Panc1 (cell line): ENCODE results near the gene CD300LF.

Experiments used
- POLR2AphosphoS5 ChIP-seq: IDR thresholded peaks from 2 replicates; pipeline ENCODE4 v1.6.1; 2012; ENCODE audit warnings: mild to moderate bottlenecking, low read depth, low read length, moderate library complexity
- SIN3A ChIP-seq: IDR thresholded peaks from 2 replicates; pipeline ENCODE4 v1.6.1; 2012; ENCODE audit warnings: low read depth, mild to moderate bottlenecking, low read length, moderate library complexity, borderline replicate concordance; ENCODE audit not compliant: insufficient read depth
- TCF7L2 ChIP-seq: IDR thresholded peaks from 2 replicates; pipeline ENCODE4 v1.6.1; 2011; ENCODE audit warnings: mild to moderate bottlenecking, low read depth, low read length, inconsistent platforms
- TF ChIP-seq, protein P1 (sequence below): fragments of 450-650 bp; IDR thresholded peaks from 2 replicates; pipeline ENCODE4 v1.5.1; 2017; ENCODE audit warnings: mild to moderate bottlenecking
- TF ChIP-seq, protein P2 (sequence below), 2 experiments: IDR thresholded peaks; 2 replicates each; pipeline ENCODE4 v1.6.1; 2011 to 2012; ENCODE audit warnings: low read depth in 2 of 2, control low read depth in 1 of 2, low read length in 1 of 2, mild to moderate bottlenecking in 1 of 2, moderate library complexity in 1 of 2; ENCODE audit not compliant: insufficient read depth in 1 of 2

DNA sequence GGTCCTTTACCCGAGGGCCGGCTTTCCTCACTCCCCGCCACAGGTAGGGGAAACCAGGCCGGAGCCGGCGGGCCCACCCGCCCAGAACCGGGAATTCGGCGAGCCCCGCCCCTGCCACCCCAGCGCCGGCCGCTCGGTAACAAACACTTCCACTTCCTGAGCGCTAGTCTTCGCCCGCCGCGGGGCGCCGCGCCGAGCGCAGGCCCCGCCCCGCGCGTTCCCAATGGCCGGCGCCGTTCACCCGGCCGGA lies 35.5 kb upstream of the CD300LF start:
- TF ChIP-seq, protein P1, sequence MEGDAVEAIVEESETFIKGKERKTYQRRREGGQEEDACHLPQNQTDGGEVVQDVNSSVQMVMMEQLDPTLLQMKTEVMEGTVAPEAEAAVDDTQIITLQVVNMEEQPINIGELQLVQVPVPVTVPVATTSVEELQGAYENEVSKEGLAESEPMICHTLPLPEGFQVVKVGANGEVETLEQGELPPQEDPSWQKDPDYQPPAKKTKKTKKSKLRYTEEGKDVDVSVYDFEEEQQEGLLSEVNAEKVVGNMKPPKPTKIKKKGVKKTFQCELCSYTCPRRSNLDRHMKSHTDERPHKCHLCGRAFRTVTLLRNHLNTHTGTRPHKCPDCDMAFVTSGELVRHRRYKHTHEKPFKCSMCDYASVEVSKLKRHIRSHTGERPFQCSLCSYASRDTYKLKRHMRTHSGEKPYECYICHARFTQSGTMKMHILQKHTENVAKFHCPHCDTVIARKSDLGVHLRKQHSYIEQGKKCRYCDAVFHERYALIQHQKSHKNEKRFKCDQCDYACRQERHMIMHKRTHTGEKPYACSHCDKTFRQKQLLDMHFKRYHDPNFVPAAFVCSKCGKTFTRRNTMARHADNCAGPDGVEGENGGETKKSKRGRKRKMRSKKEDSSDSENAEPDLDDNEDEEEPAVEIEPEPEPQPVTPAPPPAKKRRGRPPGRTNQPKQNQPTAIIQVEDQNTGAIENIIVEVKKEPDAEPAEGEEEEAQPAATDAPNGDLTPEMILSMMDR: no peak
- TF ChIP-seq POLR2AphosphoS5 (no peak), TCF7L2 (no peak), SIN3A (no peak)
- TF ChIP-seq, protein P2, sequence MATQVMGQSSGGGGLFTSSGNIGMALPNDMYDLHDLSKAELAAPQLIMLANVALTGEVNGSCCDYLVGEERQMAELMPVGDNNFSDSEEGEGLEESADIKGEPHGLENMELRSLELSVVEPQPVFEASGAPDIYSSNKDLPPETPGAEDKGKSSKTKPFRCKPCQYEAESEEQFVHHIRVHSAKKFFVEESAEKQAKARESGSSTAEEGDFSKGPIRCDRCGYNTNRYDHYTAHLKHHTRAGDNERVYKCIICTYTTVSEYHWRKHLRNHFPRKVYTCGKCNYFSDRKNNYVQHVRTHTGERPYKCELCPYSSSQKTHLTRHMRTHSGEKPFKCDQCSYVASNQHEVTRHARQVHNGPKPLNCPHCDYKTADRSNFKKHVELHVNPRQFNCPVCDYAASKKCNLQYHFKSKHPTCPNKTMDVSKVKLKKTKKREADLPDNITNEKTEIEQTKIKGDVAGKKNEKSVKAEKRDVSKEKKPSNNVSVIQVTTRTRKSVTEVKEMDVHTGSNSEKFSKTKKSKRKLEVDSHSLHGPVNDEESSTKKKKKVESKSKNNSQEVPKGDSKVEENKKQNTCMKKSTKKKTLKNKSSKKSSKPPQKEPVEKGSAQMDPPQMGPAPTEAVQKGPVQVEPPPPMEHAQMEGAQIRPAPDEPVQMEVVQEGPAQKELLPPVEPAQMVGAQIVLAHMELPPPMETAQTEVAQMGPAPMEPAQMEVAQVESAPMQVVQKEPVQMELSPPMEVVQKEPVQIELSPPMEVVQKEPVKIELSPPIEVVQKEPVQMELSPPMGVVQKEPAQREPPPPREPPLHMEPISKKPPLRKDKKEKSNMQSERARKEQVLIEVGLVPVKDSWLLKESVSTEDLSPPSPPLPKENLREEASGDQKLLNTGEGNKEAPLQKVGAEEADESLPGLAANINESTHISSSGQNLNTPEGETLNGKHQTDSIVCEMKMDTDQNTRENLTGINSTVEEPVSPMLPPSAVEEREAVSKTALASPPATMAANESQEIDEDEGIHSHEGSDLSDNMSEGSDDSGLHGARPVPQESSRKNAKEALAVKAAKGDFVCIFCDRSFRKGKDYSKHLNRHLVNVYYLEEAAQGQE (IDR thresholded peaks at IDR 0.05; ENCODE audit: insufficient read depth in 1 of 2, low read depth in 2 of 2, low read length in 1 of 2): no peak
